ENCODE measurements around the gene IGF1.

The IGF1 gene

DNA sequence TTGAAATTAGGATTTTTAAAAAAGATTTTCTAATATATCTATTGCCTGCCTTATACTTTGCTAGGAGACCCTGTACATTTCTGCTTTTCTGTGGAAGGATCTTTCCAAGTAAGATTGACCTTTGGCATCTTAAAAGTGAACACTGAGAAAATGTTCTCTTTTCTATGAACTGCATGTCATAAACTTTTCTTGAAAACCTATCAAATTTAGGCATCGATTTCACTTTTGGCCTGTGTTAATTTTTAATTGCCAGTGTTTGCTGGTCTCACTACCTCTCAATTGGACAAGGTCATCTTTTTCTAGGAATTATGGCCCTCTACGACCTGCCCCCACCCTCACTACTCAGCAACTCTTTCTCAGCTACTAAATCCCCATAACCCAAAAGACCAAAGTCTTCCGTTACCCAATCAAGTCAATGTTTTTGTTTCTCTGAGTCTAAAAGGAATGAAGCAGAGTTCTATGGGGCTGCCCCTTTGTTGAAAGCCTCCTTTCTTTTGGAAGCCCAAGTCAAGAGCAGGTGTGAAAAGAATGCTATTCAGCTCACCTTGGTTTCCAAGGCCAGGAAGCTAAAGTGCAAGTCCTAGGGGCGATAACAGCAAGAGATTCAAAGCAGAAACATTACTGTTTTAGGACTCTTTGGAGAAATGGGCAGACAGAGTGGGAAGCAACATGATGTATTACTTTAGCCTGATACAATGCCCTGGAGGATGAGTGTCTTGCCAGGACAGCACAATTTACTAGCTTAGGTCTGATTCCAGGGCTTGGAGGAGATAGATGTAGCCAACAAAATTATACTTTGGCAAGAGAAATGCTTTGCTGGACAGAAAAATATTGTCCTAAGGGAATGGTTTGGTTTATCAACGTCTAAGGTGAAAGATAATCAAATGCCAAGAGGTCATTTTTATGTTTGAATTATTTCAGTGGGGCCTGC, 55.0 kb downstream of the IGF1 start:
- DNase-seq = no peak

- DNase-seq = no peak
These were observed 56.9 kb downstream of the IGF1 start for GRCh38 chr12:102423462-102423861.

DNA sequence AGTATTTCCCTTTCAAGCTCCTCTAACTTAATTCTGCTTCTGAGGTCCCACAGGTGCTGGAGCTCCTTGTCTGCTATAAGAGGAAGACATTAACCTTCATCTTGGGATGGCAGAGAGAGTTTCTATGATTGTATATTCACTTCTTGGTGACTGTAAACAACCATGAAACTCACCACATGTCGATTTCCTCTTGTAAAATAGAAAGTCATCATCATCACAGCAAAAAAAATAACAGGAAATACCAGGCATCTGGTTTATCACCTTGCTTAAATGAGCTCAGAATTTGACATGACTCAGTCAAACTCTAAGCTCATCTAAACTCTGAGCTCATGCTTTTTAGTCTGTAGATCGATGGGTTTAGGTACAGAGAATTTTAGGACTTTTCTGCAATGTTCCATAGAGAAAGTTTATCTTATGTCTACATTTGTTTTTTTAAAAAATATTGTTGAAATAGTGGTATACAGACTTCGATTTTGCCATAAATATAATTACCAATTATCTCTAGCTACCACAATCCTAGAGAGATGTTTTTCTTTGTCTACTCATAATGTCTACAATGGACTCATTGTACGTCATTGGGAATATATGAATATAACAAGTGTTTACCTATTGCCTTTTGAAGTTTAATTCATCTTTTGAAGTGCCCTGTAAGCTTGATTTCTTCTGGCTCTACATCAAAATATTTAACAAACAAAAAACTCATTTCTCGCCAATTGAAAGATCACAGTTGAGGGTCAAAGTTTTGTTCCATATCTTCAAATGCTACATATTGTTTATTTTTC, 58.4 kb downstream of the IGF1 start:
- no peak for DNase-seq

DNA sequence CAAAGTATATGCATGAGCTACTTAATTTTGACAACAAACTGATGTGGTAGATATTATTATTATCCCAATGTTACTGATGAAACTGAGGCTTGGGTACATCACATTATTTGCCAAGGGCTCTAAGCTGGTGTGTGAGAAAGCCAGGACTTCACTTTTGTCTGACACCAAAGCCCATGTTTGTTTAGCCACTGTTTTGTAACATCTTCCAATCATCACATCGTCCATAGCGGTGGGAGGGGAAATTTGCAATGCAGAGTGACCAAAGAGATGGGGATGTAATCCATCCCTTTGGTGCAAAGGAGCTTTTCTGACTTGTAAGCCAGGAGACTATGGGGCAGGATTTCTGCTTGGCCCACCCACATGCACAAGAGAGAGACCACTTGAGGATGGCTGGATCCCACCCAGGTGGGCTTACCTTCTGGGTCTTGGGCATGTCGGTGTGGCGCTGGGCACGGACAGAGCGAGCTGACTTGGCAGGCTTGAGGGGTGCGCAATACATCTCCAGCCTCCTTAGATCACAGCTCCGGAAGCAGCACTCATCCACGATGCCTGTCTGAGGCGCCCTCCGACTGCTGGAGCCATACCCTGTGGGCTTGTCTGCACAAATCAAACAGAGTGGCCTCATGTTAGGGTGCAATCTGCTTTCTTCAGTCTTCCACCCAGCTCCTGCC, 61.1 kb downstream of the IGF1 start:
- no peak for DNase-seq

- DNase-seq = no peak
These were observed 63.3 kb downstream of the IGF1 start for GRCh38 chr12:102417055-102417454.

DNA sequence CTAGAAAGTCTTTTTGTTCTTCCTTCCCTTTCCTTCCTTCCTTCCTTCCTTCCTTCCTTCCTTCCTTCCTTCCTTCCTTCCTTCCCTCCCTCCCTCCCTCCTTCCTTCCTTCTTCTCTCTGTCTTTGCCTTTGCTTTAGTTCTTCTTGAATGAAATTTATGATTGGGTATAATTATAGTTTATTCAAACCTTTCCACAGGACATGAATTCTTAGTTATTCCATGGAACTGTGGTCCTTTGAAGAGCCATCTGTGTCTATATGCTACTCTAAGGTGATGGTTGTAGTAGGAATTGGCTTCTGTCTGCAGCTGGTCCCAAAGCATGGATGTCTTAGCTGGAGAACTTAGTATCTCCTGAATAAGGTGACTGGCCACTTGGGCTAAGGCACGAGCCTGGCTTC, 64.8 kb downstream of the IGF1 start:
- no peak for DNase-seq

GRCh38 chr12:102413396-102413795, 67.0 kb downstream of the IGF1 start:
- DNase-seq = no peak

- DNase-seq = no peak
These were observed 69.9 kb downstream of the IGF1 start for GRCh38 chr12:102410511-102410910.

DNA sequence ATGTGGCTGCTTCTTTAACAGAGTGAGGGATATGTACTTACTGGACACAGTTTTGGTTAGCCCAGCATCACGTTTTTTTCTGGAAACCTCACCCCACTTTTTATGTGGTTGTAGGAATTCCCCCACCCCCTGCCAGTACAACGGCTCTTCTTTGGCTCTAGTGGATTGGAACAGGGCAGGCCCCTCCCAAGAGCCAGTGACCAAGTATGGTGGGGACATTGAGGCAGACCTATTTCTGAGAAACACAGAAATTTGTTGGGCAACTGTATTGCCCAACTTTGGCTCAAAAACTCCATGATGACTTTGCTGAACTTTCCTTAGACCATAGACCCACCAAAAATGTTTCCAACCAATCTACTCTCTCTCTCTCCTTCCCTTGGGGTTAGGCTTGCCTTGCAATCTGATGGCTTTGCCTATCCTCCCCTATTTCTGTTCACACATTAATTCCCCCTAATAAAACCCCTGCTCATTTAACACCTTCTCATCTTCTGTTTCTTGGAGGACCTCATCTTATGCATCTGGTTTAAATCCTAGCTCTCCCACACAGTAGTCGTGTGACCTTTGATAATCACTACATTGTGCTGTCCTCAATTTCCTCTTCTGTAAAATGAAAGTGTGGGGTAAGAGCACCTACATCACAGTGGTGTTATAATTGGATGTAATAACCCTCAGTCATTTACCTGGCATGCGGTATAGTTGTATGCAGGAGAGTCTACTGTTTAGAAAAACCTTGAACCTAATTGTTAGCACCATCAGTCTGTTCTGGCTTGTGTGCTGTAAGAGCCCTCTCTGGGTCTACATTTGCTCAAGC, 71.7 kb downstream of the IGF1 start:
- DNase-seq = no peak

DNA sequence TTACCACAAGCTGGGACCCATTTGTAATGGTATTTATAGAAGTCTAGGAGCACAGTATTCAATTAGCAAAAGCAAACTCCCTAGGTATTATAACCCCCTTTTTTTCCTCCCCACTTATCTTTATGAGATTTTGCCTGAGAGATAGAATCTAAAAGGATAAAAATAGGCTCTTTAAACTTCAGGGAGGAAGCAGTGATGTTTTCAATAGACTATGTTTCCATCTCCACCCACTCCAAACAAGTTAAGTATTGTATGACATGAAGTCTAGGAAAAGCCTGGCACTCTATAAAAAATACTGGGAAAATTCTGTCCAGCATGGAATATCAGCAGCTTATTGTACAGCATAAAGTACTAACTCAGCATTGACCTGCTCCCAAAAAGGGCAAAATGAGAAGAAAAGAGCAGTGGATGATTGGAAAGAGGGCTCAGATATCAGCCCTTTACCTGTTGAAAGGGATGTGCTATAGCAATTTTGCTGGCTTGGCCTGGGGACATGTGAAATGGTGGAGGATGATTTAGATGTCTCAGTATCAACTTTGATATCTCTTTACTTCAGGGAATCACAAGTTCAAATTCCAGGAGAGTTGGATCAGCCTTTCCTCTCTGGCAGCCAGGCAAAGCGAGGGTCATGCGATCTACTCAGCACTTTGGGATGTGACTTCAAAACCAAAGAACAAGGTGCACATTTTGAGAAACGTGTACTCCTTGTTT, 72.4 kb downstream of the IGF1 start:
- DNase-seq = no peak

DNA sequence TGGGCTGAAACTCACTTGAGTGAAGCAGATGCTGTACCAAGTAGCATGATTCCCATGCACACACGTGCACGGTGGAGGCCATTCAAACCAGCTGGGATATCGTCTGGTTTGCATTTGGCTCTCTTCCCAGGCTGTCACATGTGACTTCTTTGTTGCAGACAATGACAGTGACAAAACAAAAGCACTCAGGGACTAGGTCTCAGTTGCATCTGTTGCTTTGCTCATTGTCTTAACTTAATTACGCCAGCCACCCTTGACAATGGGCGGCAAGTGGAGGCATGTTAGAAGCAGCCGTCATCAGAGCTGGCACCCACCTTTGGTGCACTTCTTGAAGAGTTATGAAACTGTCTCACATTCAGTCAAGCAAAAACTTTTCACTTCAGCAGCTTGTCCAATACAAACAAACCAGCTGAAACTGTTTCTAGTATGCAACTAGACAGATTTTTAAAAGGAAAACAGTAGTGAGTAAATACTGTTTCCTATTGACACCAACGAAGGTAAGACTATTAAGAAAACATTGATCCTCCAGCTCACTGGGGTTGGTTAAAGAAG, 74.3 kb downstream of the IGF1 start:
- no peak for DNase-seq

DNA sequence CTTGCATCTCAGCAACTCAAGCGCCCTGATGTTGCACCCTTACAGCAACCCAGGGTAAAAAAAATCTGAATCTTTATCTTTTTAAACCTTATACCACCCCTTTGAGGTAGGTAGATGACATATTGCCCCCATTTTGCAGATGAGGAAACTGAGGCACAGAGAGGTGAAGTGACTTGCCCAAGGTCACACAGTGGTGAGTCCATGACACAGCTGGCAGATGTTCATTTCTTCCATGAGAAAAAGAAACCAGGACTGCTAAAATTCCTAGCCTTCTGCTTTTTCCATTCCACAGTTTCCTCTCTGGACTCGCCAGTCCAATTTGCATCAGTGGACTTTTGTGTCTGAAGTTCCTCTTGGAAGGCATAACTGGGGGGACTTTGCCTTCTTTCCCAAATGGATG, 79.3 kb downstream of the IGF1 start:
- DNase-seq = no peak

- DNase-seq = no peak
These were observed 80.7 kb downstream of the IGF1 start for GRCh38 chr12:102399653-102400052.

DNA sequence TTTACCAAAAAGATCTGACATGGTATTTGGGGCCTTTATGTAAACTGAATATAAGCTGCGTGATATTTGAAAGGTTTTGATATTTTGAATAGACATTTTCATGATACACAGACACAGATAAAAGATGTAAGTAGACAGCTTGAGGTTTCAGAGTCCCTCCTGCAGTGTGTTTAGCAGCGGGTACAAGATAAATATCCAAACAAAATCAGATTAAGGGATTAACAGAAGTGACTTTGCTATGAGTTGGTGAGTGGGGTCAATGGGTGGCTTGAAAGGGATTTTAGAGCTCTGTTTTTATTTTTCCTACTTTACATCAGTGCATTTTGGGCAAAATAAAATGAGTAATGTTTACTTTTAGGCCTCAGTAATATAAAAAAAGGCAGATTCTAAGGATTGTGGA, 84.1 kb downstream of the IGF1 start:
- no peak for DNase-seq

DNA sequence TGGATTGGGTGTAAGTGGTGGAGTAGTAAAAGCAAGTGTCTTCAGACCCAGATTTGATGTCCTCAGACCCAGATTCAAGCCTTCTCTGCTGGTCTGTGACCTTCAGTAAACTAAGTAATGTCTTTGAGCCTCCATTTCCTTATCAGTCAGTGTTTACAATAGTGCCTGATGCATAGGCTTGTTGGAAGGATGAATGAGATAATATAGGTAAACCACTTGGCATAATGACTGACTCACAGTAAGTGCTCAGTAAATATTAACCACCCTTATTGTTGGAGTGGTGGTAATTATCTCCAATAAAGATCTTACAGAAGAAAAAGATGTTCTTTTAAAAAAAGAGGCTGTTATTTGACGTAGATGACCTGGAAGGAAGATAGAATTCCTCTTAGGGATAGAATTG, 86.2 kb downstream of the IGF1 start:
- no peak for DNase-seq

DNA sequence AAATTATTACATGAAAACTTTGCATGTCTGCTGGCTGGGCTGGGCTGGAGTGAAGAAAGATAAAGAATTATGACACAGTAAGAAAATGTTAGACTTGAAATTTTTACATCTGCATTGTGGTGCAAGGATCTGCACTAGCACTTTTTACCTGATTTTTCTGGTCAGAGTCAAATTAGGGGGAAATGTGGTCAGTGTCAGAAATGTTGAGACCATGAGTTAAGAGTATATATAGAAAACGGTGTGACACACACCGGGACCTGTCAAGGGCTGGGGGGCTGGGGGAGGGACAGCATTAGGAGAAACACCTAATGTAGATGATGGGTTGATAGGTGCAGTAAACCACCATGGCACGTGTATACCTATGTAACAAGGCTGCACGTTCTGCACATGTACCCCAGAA, 90.3 kb downstream of the IGF1 start:
- DNase-seq = no peak

DNA sequence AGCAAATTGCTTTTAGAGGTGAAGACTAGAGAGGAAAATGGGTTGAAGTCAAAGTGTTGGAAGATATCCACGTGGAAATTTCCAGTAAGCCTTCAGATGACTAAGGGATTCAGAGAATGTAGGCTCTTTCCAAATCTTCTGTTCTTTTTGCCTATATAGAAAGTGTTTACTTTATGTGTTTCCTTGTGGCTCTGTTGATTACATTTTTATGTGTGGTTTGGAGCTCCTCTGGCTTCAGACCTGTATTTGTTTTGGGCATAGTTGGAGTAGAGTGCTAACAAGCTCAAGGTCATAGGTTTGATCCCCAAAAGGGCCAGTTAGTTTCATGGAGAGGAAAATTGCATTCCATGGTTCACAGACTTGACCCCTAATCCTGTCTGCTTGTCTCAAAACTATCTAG, 91.9 kb downstream of the IGF1 start:
- DNase-seq = no peak

- no peak for DNase-seq
These were observed 95.0 kb downstream of the IGF1 start for GRCh38 chr12:102385343-102385742.

DNA sequence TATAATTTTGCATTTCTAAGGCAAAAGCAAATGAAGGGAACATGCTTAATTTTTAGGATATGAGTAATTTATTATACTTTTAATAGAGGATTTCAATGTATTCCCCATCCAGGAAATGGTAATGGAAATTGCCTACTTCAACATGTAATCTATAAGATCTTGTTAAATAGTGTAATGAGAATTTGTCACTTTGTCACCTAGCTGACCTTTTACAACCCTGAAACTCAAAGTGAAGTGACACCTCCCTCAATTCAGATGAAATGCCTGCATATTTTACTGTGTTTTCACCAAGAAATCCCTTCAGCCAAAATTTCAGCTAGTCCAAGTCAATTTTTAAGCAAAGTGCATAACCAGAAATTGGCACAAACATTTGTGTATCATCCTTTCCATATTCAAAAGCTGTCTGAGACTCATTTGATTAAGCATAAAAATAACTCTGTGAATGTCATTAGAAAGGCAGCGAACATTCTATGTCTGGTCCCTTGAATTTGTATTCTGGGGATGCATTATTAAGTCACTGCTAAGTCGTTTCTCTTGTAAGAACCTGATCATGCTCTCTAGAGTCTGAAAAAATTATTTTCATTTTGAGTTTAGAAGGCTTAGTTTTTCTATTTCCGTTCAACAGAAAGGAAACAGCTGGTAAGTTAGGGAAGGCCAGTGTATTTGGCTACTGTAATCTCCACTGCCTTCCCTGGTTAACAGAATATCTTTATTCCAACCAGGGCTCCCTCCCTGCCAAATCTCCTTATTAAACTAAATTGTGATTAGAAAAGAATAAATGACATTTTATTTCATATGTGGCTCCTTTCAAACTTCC, 100.8 kb downstream of the IGF1 start:
- DNase-seq = no peak

DNA sequence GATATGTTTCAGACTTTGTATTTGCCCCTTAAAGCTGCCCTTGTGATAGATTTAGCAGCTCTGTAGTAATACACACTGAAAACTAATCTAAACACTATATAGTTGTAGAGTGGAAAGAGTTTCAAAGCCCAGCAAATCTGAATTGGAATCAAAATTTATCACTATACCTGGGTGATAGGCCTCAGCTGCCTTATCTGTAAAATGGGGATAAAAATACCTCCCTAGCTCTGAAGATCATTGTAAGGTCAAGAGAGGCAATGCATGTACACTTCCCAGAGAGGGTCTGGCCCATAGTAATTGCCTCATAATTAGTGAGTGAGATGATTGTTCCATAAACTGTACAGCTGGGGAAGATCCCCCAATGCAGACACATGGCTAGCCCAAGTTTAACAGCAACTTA, 103.6 kb downstream of the IGF1 start:
- DNase-seq = no peak
